Measurements from ENCODE around the gene SLC30A4. TPM values are rescaled to one million over a fixed set of nuclear protein-coding genes. Genes with fewer than 3 reads are reported as not detected.

Gene SLC30A4
- total and polyA plus RNA-seq, 2 donors (not counting 1 experiment from before 2014, with no cell fraction given): 6.7 to 9.1 TPM

- Mint-ChIP-seq H3K27ac (no peak overlapping the region), H3K27me3 (peaks cover 17% of the 10 kb centered on the region), H3K9me3 (ENCODE audit: insufficient read depth) (no peaks in the 10 kb centered on the region), H3K4me3 (no peak overlapping the region), H3K4me1 (no peaks in the 10 kb centered on the region)
- POLR2A ChIA-PET: no interaction called here
- no peak for ATAC-seq (ENCODE audit: low read depth)
- peaks cover 0 to 8% (median 0%) of the 10 kb centered on the region in 4 experiments for H3K27me3 ChIP-seq (replicated peaks in 1 of 4; ENCODE audit: control extremely low read depth in 1 of 4, control insufficient read depth in 3 of 4, insufficient read depth in 4 of 4, low read length in 3 of 4)
- no peak overlapping the region for H2AFZ ChIP-seq (ENCODE audit: insufficient read depth, low read depth, low read length, poor library complexity, severe bottlenecking)
- H3K9ac ChIP-seq (ENCODE audit: low read length): no peak overlapping the region
- CTCF ChIA-PET: interaction anchor here (2.6 kb wide), 1 partner anchor 11 kb away, joined by 14 read pairs; no protein-coding TSS in a partner anchor
- TF ChIP-seq EZH2 (IDR thresholded peaks at IDR 0.05; ENCODE audit: borderline replicate concordance, insufficient read depth, low read depth, low read length, poor library complexity, severe bottlenecking): no peak
- TF ChIP-seq, protein P1, sequence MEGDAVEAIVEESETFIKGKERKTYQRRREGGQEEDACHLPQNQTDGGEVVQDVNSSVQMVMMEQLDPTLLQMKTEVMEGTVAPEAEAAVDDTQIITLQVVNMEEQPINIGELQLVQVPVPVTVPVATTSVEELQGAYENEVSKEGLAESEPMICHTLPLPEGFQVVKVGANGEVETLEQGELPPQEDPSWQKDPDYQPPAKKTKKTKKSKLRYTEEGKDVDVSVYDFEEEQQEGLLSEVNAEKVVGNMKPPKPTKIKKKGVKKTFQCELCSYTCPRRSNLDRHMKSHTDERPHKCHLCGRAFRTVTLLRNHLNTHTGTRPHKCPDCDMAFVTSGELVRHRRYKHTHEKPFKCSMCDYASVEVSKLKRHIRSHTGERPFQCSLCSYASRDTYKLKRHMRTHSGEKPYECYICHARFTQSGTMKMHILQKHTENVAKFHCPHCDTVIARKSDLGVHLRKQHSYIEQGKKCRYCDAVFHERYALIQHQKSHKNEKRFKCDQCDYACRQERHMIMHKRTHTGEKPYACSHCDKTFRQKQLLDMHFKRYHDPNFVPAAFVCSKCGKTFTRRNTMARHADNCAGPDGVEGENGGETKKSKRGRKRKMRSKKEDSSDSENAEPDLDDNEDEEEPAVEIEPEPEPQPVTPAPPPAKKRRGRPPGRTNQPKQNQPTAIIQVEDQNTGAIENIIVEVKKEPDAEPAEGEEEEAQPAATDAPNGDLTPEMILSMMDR (IDR thresholded peaks at IDR 0.05): no peak
- H4K20me1 ChIP-seq (ENCODE audit: control insufficient read depth, insufficient read depth, low read length, poor library complexity, severe bottlenecking): no peaks in the 10 kb centered on the region
- H3K4me2 ChIP-seq (replicated peaks; ENCODE audit: low read depth, low read length, poor library complexity, severe bottlenecking): no peak overlapping the region
- H3K79me2 ChIP-seq (ENCODE audit: control insufficient read depth, insufficient read depth, low read length): no peaks in the 10 kb centered on the region
- H3K36me3 ChIP-seq (replicated peaks in 1 of 2; ENCODE audit: control extremely low read depth in 1 of 2, control insufficient read depth in 1 of 2, extremely low read depth in 1 of 2, insufficient read depth in 2 of 2, low read length in 1 of 2): no peaks in the 10 kb centered on the region
- DNase-seq: no peak
- H3K4me3 ChIP-seq (ENCODE audit: control extremely low read depth in 1 of 5, extremely low read depth in 1 of 5, insufficient read depth in 1 of 5, low read depth in 2 of 5, low read length in 4 of 5): no peak overlapping the region
- intact Hi-C loops (cut with micrococcal nuclease): no loop called here
- no peaks in the 10 kb centered on the region for H3K4me1 ChIP-seq (ENCODE audit: control insufficient read depth in 2 of 2, insufficient read depth in 2 of 2, low read length in 2 of 2)
- no peak overlapping the region for H3K27ac ChIP-seq (ENCODE audit: low read length in 2 of 2)
- WGBS (ENCODE audit: insufficient coverage): 64% methylated on average over 7 of the region's 7 CpGs
- no peaks in the 10 kb centered on the region for H3K9me3 ChIP-seq (ENCODE audit: control extremely low read depth in 1 of 3, control insufficient read depth in 2 of 3, insufficient read depth in 1 of 3, low read length in 2 of 3)
Observed at GRCh38 chr15:45469441-45469840, 53.1 kb downstream of the SLC30A4 start.

GRCh38 chr15:45469027-45469426 is 53.5 kb downstream of the SLC30A4 start:
- ATAC-seq (ENCODE audit: low read depth) (no peak), DNase-seq (no peak)
- no peak overlapping the region for H3K27ac Mint-ChIP-seq
- Histone ChIP-seq H3K9me3 (ENCODE audit: control extremely low read depth in 1 of 3, control insufficient read depth in 2 of 3, insufficient read depth in 1 of 3, low read length in 2 of 3) (no peaks in the 10 kb centered on the region), H3K36me3 (replicated peaks in 1 of 2; ENCODE audit: control extremely low read depth in 1 of 2, control insufficient read depth in 1 of 2, extremely low read depth in 1 of 2, insufficient read depth in 2 of 2, low read length in 1 of 2) (no peaks in the 10 kb centered on the region), H3K4me1 (ENCODE audit: control insufficient read depth in 2 of 2, insufficient read depth in 2 of 2, low read length in 2 of 2) (no peaks in the 10 kb centered on the region), H3K9ac (ENCODE audit: low read length) (no peak overlapping the region), H3K27me3 (replicated peaks in 1 of 4; ENCODE audit: control extremely low read depth in 1 of 4, control insufficient read depth in 3 of 4, insufficient read depth in 4 of 4, low read length in 3 of 4) (peaks cover 0 to 8% (median 0%) of the 10 kb centered on the region in 4 experiments), H4K20me1 (ENCODE audit: control insufficient read depth, insufficient read depth, low read length, poor library complexity, severe bottlenecking) (no peaks in the 10 kb centered on the region), H3K4me3 (ENCODE audit: control extremely low read depth in 1 of 5, extremely low read depth in 1 of 5, insufficient read depth in 1 of 5, low read depth in 2 of 5, low read length in 4 of 5) (no peak overlapping the region), H3K4me2 (replicated peaks; ENCODE audit: low read depth, low read length, poor library complexity, severe bottlenecking) (no peak overlapping the region), H3K27ac (ENCODE audit: low read length in 2 of 2) (no peak overlapping the region), H2AFZ (ENCODE audit: insufficient read depth, low read depth, low read length, poor library complexity, severe bottlenecking) (no peak overlapping the region), H3K79me2 (ENCODE audit: control insufficient read depth, insufficient read depth, low read length) (no peaks in the 10 kb centered on the region)
- peaks cover 17% of the 10 kb centered on the region for H3K27me3 Mint-ChIP-seq
- H3K4me1 Mint-ChIP-seq: no peaks in the 10 kb centered on the region
- ChIA-PET POLR2A (no interaction called here), CTCF (interaction anchor here (1.0 to 2.6 kb wide), 2 partner anchors 10 to 144 kb away, joined by 3 to 14 read pairs; no protein-coding TSS in a partner anchor)
- intact Hi-C loops (cut with micrococcal nuclease): no loop called here
- TF ChIP-seq, protein P1 (IDR thresholded peaks at IDR 0.05): no peak
- no peak for TF ChIP-seq EZH2 (IDR thresholded peaks at IDR 0.05; ENCODE audit: borderline replicate concordance, insufficient read depth, low read depth, low read length, poor library complexity, severe bottlenecking)
- no peaks in the 10 kb centered on the region for H3K9me3 Mint-ChIP-seq (ENCODE audit: insufficient read depth)
- 78% methylated on average over 2 of the region's 2 CpGs for WGBS (ENCODE audit: insufficient coverage)
- no peak overlapping the region for H3K4me3 Mint-ChIP-seq

Measured in B cell (primary cell).